HG02571 (cell line): ENCODE results near the gene NRL.
"Not testable (repeated sequence)": the region's sequence is repeated elsewhere in the genome, so short reads cannot be mapped to it uniquely, and the experiment has no call there.

Experiments
- ATAC-seq: cut with Tn5 transposase; IDR thresholded peaks from one replicate; pipeline ENCODE4 v1.9.1; 2021; ENCODE audit warnings: mild to moderate bottlenecking, moderate library complexity; ENCODE audit not compliant: unreplicated experiment

Gene NRL

DNA sequence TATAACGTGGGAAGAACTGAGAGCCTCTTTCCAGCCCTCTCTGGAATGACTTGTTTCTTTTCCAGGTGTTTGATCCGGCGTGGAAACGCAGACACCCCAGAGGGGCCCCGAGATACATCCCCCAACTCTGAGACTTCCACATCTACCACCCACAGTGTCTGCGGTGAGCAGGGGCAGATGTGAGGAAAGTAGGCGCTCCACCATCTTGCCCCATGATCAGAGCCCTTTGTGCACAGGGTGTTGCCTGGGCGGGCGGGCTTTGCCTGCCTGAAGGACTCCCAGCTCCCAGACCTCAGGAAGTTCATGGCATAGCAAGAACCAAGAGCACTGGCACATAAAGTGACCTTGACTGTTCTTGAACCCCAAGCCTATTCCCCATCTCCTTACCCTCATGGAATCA lies 60.1 kb downstream of the NRL start:
- ATAC-seq = no peak

DNA sequence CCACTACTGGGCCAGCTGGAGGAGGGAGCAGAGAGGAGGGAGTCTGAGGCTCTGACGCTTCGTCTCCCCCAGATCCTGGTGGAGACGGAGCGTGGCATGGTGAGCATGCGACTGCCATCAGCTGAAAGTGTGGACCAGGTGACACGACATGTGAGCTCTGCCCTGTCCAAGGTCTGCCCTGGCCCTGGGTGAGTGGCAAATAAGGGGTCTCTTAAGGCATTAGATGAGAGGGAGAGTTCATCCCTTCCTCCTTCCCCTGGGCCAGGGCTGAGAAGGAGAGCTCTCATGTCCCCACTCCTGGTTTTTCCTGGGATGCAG lies 60.5 kb downstream of the NRL start:
- ATAC-seq = no peak

DNA sequence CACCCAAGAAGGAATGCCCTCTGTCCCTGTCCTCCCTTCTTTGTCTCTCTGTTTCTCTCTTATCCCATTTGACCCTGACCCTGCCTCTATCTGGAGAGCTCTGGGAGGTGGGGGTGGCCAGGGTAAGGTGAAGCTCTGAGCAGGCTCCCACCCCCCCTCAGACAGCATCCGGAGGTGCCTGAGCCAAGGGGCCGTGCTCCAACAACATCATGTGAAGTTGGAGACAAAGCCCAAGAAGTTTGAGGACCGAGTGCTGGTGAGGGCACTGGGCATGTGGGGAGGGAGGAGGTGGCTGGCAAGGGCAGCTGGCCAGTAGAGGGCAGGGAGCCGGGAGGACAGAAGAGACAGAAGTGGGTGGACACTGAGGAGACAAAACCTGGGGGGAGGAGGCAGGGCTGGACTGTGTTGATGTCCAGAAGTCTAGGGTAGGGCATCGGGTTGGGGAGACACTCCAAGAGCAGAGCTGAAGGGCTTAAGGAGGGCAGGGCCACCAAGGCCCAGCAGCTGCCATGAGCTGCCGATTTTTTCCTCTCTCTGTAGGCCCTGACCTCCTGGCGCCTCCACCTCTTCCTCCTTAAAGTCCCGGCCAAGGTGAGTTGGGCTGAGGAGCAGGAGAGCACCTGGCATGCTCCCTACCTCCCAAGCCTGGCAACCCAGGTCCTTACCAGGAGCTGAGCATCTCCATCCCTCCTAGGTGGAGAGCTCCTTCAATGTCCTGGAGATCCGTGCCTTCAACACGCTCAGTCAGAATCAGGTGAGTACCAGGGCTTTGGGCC lies 61.0 kb downstream of the NRL start:
- ATAC-seq = no peak

DNA sequence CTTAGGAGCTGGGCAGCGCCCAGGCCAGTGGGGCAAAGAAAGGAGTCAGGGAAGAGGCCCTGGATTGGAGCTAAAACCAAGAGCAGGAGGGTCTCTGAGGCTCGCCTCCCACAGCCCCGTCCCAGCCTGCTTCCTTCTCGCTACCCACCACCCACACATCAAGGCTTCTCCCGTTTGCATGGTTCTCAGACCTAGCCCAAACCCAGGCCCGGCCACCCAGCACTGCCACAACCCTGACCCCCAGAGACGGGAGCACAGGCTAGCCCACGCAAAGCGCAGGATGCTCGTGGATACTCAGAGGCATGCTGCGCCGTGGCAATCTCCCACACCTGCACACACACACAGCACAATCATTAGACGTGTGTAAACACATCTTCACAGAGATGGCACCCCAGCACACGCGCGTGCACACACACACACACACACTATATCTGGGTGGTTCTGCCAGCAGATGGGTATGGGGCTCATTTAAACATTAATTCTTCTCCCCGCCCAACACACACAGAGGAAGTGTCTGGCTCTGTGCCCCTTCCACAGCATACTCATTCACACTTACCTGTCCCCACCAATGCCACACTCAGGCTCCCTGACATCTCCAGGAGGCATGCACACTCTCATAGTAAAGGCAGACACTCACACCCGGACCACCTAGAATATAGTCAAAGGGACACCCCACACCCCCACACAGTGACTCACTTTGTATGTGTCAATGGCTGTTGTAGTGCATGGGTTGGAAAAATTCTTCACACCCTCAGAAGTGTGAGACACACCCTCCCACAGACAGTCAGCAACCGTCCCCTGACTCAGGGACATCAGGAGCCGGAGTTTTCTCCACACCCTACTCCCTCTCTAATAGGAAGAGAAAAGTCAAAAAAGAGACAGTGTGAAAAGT lies 61.8 kb downstream of the NRL start:
- ATAC-seq = no peak

DNA sequence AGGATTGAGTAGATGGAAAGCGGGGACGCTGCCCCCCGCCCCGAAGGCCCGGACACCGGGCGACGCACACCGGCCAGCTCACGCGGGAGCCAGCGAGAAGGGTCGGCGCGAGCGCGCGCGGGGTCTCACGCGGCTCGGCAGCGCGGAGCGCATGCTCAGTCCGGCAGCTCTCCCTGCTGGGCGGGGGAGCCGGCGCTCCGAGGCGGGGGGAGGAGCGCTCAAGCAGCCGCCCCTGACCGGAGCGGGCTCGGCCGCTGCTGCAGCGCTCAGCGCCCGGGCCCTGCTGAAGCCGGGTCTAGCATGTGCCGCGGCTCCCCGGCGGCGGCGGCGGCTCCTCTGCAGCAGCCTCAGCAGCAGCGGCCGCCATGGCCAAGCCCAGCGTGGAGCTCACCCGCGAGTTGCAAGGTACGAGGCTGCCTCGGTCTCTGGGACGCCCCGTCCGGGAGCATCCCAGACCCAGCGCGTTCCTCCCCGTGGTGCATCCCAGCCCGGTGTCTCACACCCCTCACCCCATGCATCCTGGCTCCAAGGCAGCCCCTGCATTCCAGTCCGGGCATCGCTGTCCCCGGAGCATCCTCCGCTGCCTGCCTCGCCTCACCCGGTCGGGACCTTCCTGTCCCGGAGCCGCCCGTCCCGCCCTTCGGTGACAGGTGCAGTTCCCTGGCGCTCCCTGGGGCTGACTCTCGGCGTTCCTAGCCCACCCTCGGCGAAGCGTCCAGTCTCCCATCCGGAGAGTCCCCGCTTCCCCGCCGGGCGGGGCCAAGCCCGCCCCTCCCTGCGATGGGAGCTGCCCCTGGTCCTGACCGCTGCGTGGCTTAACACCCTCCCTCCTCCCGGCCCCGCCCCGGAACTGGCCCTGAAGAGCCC lies 62.7 kb downstream of the NRL start, which contains the start of gene CARMIL3:
CARMIL3 (plus strand) TSS at position 221 of the 867 bp plus-strand sequence; CDS start at position 366, 145 bp downstream.
- ATAC-seq = peak; percentile 63

DNA sequence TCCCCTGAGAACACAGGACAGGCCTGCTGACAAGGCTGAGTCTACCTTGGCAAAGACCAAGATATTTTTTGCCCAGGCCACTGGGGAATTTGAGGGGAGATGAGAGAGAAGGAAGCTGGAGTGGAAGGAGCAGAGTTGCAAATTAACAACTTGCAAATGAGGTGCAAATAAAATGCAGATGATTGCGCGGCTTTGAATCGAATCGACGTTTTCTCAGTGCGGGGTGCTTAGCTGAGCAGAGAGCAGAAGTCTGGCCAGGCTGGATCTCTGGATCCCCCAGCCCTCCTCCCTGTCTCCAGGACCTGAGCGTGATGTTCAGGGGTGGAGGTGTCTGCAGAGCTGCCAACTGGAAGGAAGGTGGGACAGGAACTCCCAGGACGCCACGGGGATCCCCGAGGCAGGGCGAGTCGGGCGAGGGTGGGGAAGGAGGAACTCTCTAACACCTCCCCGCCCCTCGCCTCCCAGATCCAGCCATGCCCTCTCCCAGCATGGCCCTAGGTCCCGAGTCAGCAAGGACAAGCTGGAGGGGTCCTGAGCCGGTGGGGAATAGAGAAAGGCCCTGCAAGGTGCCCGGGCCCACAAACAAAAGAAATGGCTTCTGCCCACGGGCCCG lies 63.5 kb downstream of the NRL start:
- ATAC-seq = no peak

DNA sequence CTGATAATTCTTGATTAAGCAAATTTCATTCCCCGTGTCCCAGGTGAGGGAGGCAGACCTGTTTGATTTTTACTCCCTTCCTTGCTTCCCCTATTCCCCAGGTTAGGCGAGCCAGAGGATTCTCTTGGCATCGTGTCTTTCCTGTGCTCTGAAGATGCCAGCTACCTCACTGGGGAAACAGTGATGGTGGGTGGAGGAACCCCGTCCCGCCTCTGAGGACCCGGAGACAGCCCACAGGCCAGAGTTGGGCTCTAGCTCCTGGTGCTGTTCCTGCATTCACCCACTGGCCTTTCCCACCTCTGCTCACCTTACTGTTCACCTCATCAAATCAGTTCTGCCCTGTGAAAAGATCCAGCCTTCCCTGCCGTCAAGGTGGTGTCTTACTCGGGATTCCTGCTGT lies 64.0 kb downstream of the NRL start:
- not testable (repeated sequence) for ATAC-seq

DNA sequence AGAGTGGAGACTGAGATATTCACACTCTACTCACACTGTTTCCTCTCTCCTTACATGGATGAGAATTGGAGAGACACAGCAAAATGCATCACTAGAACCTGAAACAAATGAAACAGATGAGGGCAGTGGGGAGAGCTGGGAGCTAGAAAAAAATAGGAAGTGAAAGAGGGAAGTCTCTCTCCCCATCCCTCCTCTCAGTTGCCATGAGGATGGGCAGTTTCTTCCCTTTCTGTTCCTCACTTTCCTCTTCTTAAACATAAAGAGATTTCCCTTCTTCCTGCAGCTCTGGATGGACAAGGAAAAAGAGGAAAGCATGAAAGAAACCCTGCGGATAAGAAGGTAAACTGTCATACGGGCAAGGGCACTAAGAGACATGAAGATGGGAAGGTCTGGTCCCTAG lies 65.7 kb downstream of the NRL start:
- ATAC-seq = not testable (repeated sequence)

DNA sequence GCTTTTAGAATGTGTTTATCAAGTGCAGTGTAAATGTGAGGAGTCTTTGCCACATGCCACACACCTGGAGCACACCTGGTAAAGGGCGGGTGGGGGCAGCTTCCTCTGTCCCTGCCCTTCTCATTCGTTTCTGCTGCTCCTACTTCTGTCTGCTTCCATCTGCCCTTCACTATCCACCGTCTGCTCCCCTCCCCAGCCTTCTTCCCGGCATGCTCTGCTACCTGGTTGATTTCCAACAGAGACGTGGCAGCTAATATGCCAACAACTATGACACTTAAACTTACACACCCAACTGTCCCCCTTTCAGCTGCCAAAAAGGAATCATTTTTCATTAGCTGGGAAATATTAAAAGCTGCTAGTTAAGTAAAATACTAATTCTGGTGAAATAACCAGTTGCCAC lies 72.0 kb downstream of the NRL start:
- no peak for ATAC-seq

DNA sequence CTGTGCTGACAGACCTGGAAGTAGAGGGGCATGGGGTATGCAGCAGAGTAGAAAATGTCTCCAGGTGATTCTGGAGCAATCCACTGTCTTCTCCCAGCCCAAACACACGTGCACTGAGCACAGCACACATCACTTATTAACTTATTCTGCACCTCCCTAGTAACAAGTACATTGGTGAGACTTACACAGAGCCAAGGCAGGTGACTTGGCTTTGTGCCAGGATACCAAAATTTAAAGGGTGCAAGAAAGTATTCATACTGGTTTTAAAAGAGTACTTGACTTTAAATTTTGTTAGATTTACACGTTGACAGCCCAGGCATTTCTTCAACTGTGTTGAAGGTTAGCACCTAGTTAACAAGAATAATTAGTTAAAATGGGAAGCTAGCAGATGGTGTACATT lies 74.1 kb downstream of the NRL start:
- no peak for ATAC-seq

DNA sequence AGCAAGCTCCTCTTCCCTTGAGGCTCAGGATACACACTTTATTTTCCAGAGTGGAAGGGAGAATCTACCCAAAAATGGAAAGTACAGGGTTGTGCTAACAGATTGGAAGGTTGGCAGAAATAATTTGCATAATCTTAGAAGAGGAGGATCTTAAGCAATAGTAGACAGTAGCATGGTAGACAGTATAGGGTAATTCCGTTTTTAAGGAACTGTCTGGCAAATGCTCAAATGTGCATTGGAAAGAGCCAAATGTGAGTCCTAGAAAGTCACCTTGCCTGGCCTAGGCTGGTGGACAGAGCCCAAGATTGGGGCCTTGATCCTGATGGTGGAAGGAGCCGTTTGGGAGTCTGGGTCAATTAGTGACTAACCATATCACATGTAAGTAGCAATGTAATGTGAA lies 76.1 kb downstream of the NRL start:
- ATAC-seq = no peak

DNA sequence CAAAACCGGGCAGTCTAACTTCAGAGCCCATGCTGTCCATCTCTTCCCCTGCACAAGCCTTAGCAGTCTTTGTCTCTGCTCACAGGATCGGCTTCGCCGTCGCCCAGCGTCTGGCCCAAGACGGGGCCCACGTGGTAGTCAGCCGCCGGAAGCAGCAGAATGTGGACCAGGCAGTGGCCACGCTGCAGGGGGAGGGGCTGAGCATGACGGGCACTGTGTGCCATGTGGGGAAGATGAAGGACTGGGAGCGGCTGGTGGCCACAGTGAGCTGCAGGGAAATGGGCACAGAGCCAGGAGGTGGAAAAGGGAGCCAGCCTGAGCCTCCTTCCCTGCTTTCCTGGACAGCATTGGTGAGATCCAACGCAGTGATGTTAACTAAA lies 77.1 kb downstream of the NRL start:
- no peak for ATAC-seq

DNA sequence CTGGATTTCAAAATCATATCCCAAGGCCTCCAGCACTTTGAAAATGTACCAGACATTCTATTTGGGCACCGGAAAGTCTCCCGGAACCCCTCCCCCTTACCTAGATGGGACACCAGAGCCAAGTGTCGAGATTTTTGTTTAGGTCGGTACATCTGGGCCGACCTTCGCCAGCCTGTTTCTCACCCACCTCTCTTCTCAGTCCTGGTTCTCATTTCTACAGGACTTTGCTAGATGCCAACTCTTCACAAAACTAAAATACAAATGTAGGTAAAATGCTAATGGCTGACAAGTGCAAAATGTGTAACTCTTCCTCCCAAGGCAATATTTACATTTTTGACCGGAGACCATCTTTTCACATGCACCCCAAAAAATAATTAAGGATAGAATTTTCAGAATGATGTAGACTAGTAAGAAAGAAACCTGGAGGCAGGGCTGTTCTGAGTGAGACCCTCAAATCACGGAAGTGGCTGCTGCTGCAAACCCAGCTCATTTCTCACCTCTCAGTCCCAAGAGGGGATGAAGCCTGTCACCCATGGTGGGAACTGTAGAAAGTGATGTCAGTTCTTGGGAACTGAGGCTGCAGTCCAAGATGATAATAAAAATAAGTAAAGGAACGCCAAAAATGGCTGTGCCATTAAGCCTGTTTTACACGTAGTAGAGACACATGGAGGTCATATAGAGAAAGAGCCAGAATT lies 77.6 kb downstream of the NRL start:
- peak; percentile 14 for ATAC-seq

DNA sequence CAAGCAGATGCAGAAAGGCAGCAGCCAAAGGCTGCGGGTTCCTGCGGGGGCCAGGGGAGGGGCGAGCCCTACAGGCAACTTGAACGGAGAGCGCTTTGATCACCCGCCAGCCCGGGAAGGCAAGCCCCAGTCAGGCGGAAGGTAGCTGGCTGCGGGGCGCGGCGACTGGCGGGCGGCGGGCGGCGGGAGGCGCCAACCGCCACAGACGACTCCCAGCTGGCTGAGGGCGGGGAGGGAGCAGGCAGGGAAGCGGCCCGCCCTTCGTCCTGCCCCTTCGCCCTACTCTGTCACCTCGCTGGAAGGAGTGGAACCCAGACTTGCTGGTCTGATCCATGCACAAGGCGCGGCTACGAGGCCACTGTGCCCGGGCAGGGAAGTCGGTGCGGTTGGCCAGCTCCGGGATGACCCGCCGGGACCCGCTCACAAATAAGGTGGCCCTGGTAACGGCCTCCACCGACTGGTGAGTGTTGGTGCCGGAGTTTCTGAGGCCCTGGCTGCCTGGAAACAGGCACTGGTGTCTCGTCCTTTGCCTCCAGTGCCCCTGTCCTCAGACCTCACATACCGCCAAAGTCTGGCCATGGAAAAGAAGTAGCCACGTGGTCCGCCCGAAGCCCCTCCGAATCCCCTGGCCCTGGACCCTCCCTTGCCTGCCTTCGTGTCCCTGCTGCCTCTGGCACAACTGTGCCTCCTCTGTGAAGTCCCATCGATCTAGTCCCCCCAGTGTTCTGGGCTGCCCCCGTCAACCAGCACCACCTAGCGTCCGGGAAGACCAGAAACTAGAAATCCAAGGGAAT lies 78.4 kb downstream of the NRL start:
- ATAC-seq = peak; percentile 56

DNA sequence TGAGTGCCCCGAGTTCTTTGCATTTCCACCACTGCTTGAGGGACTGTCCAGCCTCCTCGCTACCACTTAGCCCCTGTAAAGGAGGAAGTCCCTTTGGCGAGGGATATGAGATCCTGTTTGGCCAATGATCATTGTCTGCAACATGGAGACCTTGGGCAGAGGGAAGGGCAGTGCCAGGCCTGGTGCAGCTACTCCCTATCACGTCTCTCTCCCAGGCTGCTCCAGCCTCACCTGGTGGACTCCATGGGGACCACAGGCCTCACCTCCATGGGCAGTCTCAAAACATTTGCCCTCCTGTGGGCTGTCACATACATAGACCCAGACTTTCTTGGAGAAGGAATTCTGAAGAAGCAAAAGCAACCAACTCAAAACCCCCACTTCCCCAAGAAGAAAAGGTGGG lies 79.0 kb downstream of the NRL start:
- not testable (repeated sequence) for ATAC-seq

DNA sequence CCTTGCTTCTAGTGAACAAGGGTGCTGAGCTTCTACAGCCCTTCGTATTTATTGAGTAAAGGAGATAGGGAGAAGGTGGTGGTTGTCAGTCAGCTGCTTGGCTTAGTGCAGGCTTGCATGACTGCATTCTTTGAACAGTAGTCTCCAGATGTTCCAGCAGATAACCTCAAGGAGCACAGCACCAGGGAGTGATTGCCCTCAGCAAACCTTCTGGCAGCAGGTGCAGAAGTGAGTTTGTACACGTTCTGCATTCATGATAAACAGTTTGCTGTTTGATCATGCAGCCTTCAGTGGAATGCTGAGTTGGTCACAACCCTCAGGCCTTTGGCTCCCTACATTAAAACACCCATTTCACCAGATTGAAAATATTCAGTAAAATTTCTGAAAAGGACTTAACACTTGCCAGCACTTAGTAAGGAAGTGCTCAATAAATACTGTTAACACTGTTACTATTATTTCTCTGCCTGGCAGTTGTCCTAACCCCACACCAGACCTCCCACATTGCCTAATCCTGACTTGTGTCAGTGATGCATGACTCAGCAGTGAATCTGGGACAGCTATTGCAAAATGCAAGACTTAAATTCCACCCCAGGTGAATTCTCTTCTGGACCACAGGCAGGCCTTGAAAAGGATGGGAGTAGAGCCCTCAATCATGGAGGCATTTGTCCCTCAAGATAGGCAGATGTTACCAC lies 81.9 kb downstream of the NRL start:
- no peak for ATAC-seq

DNA sequence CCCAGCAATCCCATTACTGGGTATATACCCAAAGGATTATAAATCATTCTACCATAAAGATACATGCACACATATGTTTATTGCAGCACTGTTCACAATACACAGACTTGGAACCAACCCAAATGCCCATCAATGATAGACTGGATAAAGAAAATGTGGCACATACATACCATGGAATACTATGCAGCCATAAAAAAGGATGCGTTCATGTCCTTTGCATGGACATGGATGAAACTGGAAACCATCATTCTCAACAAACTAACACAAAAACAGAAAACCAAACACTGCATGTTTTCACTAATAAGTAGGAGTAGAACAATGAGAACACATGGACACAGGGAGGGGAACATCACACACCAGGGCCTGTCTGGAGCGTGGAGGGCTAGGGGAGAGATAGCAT lies 83.4 kb downstream of the NRL start:
- ATAC-seq = not testable (repeated sequence)

DNA sequence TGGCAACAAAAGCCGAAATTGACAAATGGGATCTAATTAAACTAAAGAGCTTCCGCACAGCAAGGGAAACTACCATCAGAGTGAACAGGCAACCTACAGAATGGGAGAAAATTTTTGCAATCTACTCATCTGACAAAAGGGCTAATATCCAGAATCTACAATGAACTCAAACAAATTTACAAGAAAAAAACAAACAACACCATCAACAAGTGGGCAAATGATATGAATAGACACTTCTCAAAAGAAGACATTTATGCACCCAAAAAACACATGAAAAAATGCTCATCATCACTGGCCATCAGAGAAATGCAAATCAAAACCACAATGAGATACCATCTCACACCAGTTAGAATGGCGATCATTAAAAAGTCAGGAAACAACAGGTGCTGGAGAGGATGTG lies 85.1 kb downstream of the NRL start:
- ATAC-seq = not testable (repeated sequence)
